GM10266 (cell line): Measurements from ENCODE around the gene LILRA6.
"Not testable (repeated sequence)": the region's sequence is repeated elsewhere in the genome, so short reads cannot be mapped to it uniquely, and the experiment has no call there.

Experiments used
- DNase-seq: peaks from one replicate; pipeline ENCODE4 v3.0.0; 2012; ENCODE audit errors: extremely low spot score
- TF ChIP-seq, protein P1 (sequence below): IDR thresholded peaks from 2 replicates; pipeline ENCODE4 v1.5.1; 2012; ENCODE audit warnings: mild to moderate bottlenecking, low read depth; ENCODE audit not compliant: control insufficient read depth, insufficient read depth; ENCODE audit errors: missing control alignments

Gene LILRA6

DNA sequence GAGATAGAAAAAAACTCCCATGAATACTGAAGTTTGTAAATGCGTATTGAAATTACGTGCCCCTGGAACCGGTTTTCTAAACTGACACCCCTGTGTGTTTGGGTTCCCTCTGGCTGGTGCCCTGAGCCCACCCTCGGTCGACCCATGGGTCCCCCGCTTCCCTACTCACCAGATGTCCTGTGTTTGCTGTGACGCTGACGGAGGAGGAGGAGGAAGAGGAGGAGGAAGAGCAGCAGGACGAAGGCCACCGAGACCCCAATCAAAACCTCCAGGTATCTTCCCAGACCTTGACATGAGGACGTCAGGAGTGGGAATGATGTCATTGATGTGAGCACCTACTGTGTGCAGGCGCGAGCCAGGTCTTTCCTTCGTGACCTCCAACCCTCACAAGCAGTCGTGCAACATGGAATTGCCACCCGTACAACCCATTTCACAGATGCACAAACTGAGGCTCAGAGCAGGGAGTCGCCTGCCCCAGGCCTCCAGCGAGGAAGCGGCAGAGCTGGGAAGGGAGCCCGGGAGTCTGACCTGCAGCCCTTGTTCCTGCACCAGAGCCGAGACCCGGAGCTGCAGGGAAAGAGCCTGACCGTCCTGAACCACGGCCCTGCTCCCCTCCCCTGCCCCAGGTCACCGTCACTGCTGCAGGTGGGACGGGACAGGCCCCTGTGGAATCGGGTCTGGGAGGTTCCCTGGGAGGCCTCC lies 23.5 kb downstream of the LILRA6 start:
- TF ChIP-seq, protein P1, sequence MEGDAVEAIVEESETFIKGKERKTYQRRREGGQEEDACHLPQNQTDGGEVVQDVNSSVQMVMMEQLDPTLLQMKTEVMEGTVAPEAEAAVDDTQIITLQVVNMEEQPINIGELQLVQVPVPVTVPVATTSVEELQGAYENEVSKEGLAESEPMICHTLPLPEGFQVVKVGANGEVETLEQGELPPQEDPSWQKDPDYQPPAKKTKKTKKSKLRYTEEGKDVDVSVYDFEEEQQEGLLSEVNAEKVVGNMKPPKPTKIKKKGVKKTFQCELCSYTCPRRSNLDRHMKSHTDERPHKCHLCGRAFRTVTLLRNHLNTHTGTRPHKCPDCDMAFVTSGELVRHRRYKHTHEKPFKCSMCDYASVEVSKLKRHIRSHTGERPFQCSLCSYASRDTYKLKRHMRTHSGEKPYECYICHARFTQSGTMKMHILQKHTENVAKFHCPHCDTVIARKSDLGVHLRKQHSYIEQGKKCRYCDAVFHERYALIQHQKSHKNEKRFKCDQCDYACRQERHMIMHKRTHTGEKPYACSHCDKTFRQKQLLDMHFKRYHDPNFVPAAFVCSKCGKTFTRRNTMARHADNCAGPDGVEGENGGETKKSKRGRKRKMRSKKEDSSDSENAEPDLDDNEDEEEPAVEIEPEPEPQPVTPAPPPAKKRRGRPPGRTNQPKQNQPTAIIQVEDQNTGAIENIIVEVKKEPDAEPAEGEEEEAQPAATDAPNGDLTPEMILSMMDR = no peak
- DNase-seq = no peak

DNA sequence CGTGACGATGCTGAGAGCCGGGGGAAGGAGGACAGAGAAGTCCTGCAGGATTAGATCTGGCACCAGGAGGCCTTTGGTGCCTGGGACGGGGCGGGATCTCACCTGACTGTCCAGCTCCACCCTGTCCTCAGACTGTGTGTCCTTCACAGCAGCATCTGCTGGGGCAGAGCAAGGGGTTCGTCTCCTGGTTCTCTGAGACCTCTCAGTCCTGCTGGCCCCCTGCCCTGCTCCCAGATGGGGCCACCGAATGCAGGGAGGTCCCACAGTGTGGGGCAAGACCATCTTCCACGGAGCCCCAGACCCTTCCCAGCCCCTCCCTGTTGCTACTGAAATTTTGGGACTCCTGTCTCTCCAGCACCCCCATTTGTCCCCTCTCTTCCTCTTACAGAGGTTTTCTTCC lies 24.3 kb downstream of the LILRA6 start:
- DNase-seq = no peak
- TF ChIP-seq, protein P1 = no peak

DNA sequence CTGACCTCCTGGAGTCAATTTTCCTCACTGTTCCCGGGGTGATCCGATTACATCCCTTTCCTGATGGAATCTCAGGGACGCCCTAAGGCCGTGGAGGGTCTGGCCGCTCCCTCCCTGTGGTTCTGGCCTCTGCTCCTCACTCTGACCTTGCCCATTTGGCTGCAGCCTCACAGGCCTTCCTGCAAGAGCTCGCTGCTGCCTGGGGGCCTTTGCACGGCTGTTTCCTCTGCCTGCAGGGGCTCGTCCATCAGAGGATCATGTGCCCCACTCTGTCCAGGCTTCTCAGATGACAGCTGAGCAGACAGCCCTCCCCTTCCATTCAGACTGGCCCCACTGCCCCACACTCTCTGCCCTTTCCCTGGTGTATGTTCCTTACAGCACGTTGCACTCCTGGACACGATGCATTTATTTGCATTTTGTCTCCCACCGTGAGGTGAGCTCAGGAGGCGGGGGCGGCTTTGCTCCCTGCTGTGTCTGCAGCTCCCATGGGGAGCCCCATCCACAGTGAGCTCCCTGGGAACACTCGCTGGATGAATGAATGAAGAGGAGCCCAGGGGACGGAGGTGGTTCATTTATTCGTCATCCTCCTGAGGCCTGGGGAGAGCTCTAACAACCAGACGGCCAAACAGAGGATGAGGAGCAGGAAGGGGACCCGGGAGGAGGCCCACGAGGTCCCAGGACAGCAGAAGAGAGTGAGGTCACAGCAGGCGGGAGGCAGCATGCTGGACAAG lies 24.9 kb downstream of the LILRA6 start:
- not testable (repeated sequence) for DNase-seq

DNA sequence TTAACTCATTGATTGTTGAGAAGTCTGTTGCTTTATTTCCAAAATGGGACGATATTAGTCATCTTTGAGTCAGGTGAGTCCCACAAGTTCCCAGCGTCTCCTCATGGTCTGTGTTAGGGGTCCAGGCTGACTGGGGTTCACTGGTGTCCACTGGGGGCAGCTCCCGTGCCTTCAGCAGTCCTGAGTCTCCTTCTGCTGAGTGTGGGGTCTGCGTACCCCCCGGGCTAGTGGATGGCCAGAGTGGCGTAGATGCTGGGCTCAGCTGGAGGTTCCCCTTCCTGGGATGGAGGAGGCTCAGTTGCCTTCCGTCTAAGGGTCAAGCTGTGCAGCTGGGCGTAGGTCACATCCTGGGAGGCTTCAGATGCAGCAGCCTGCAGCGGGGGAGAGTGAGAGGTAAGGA lies 25.7 kb downstream of the LILRA6 start:
- no peak for DNase-seq
- TF ChIP-seq, protein P1 = no peak

DNA sequence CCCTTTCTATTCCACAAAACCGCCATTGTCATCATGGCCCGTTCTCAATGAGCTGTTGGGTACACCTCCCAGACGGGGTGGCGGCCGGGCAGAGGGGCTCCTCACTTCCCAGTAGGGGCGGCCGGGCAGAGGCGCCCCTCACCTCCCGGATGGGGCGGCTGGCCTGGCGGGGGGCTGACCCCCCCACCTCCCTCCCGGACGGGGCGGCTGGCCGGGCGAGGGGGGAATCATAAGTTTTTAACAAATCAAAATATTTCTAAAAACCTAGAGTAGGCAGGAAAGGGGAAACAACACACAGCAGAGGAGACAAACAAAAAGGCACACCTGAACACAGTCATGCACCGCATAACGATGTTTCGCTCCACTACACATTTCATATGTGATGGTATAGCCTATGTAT lies 27.9 kb downstream of the LILRA6 start:
- not testable (repeated sequence) for DNase-seq

DNA sequence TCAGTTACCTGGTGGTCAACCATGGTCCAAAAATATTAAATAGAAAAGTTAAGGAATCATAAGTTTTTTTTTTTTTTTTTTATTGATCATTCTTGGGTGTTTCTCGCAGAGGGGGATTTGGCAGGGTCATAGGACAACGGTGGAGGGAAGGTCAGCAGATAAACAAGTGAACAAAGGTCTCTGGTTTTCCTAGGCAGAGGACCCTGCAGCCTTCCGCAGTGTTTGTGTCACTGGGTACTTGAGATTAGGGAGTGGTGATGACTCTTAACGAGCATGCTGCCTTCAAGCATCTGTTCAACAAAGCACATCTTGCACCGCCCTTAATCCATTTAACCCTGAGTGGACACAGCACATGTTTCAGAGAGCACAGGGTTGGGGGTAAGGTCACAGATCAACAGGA lies 28.4 kb downstream of the LILRA6 start:
- not testable (repeated sequence) for DNase-seq

DNA sequence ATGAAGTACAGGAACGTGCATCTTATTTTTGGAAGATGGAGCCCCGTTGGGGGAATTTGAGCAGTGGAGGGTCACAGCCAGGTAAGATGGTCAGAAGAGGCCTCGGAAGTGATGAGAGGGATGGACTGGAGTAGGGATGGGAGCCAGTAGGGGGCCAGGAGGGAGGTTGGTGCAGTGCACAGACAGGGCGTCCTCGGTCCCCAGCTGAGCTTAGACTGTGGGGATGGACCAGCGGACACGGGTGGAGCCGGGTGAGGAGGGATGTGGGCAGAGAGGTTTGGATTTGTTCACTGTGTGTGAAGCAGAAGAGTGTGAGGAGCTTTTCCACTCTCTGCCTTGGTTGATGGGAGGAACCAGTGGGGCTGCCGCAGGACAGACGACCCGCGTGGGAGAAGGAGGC lies 31.4 kb downstream of the LILRA6 start:
- no peak for DNase-seq
- TF ChIP-seq, protein P1 = no peak

DNA sequence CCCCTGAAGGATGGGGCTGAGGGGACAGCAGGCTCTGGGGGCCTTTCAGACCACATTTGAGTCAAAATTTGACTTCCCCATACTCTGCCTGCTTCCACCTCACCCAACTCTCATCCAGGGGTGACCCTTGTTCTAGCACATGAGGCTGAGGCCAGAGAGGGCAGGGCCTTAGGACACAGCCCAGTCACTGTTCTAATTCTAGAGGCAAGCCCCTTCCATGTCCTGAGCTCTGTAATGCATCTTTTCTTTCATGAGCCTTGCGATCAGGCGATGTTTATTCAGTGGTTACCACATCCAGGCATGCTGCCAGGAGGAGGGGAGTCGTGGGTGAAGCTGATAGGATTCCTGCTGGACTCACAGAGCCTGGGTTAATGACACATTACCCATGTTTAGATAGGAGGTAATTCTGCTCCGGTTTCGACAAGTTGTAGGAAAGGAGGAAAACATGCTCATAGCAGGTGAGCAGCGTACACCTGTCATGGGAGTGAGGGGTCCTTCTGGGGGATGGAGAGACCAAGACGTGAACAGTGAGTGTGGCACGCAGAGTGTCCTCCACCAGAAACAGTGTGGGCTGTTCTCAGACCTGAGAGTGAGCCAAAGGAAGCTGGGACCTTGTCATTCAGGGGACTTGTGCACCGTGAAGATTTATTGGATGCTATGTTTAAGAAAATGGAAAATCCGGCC lies 32.6 kb downstream of the LILRA6 start:
- TF ChIP-seq, protein P1 = no peak
- DNase-seq = peak; percentile 16
